ENCODE data around the gene NFIL3.

NFIL3 gene

GRCh38 chr9:91361291-91362050 lies 62.2 kb downstream of the NFIL3 start, which contains the start of gene AUH:
Gene AUH, minus strand, starts transcription at chr9:91361918. Its CDS starts 29 bp downstream, at chr9:91361889.
- 0% methylated on average over 66 of the region's 82 CpGs for WGBS (ENCODE audit: insufficient coverage)
- Histone ChIP-seq H3K9me3 (ENCODE audit: control extremely low read depth in 1 of 5, control insufficient read depth in 4 of 5, insufficient read depth in 2 of 5, low read depth in 1 of 5, low read length in 4 of 5) (peaks cover 0 to 6% (median 0%) of the 10 kb centered on the region in 5 experiments), H3K4me3 (ENCODE audit: control insufficient read depth in 1 of 7, extremely low read depth in 1 of 7, insufficient read depth in 4 of 7, low read depth in 2 of 7, low read length in 6 of 7) (peak within 1 kb of the TSS; percentile 79 to 97 (median 94)), H3K27me3 (replicated peaks in 2 of 5; ENCODE audit: control insufficient read depth in 4 of 5, insufficient read depth in 5 of 5, low read length in 4 of 5) (no peaks in the 10 kb centered on the region), H3K4me1 (ENCODE audit: control extremely low read depth in 1 of 4, control insufficient read depth in 4 of 4, insufficient read depth in 4 of 4, low read length in 3 of 4) (peaks cover 8 to 18% (median 11%) of the 10 kb centered on the region in 4 experiments), H3K27ac (ENCODE audit: insufficient read depth in 1 of 2, low read depth in 1 of 2, low read length in 2 of 2, poor library complexity in 1 of 2, severe bottlenecking in 2 of 2) (peak within 1 kb of the TSS; percentile 55 to 84), H3K36me3 (ENCODE audit: control insufficient read depth in 4 of 4, insufficient read depth in 4 of 4, low read length in 3 of 4) (peaks cover 0 to 6% (median 1%) of the 10 kb centered on the region in 4 experiments)
- ChIA-PET CTCF (interaction anchor here (0.7 to 2.1 kb wide), 12 partner anchors 9 to 349 kb away, joined by 3 to 12 read pairs (median 3); no protein-coding TSS in a partner anchor), POLR2A (no interaction called here)
- DNase-seq, result peak; percentile 83 to 90 (median 89)

- Histone ChIP-seq H3K4me3 (ENCODE audit: control insufficient read depth in 1 of 7, extremely low read depth in 1 of 7, insufficient read depth in 4 of 7, low read depth in 2 of 7, low read length in 6 of 7) (peak overlapping the region; percentile 79 to 97 (median 94)), H3K36me3 (ENCODE audit: control insufficient read depth in 4 of 4, insufficient read depth in 4 of 4, low read length in 3 of 4) (peaks cover 2 to 8% (median 2%) of the 10 kb centered on the region in 4 experiments), H3K27ac (ENCODE audit: insufficient read depth in 1 of 2, low read depth in 1 of 2, low read length in 2 of 2, poor library complexity in 1 of 2, severe bottlenecking in 2 of 2) (peak overlapping the region; percentile 55 to 84), H3K9me3 (ENCODE audit: control extremely low read depth in 1 of 5, control insufficient read depth in 4 of 5, insufficient read depth in 2 of 5, low read depth in 1 of 5, low read length in 4 of 5) (peaks cover 0 to 6% (median 0%) of the 10 kb centered on the region in 5 experiments), H3K4me1 (ENCODE audit: control extremely low read depth in 1 of 4, control insufficient read depth in 4 of 4, insufficient read depth in 4 of 4, low read length in 3 of 4) (peaks cover 8 to 18% (median 11%) of the 10 kb centered on the region in 4 experiments), H3K27me3 (replicated peaks in 2 of 5; ENCODE audit: control insufficient read depth in 4 of 5, insufficient read depth in 5 of 5, low read length in 4 of 5) (no peaks in the 10 kb centered on the region)
- no peak for DNase-seq
- WGBS (ENCODE audit: insufficient coverage), result 29% methylated on average over 4 of the region's 10 CpGs
- ChIA-PET POLR2A (no interaction called here), CTCF (interaction anchor here (0.7 to 2.1 kb wide), 12 partner anchors 8 to 348 kb away, joined by 3 to 12 read pairs (median 3); no protein-coding TSS in a partner anchor)
Measured at GRCh38 chr9:91360551-91361290, 62.9 kb downstream of the NFIL3 start.

- WGBS (ENCODE audit: insufficient coverage), result 89% methylated on average over 5 of the region's 7 CpGs
- H3K4me3 ChIP-seq (ENCODE audit: control insufficient read depth in 1 of 7, extremely low read depth in 1 of 7, insufficient read depth in 4 of 7, low read depth in 2 of 7, low read length in 6 of 7), result peak overlapping the region in 5 of 7 experiments; percentile 79 to 97 (median 94)
- H3K27me3 ChIP-seq (replicated peaks in 2 of 5; ENCODE audit: control insufficient read depth in 4 of 5, insufficient read depth in 5 of 5, low read length in 4 of 5), result no peaks in the 10 kb centered on the region
- no peak for DNase-seq
- H3K4me1 ChIP-seq (ENCODE audit: control extremely low read depth in 1 of 4, control insufficient read depth in 4 of 4, insufficient read depth in 4 of 4, low read length in 3 of 4), result peaks cover 8 to 18% (median 11%) of the 10 kb centered on the region in 4 experiments
- peaks cover 3 to 8% (median 6%) of the 10 kb centered on the region in 4 experiments for H3K36me3 ChIP-seq (ENCODE audit: control insufficient read depth in 4 of 4, insufficient read depth in 4 of 4, low read length in 3 of 4)
- peaks cover 0 to 6% (median 0%) of the 10 kb centered on the region in 5 experiments for H3K9me3 ChIP-seq (ENCODE audit: control extremely low read depth in 1 of 5, control insufficient read depth in 4 of 5, insufficient read depth in 2 of 5, low read depth in 1 of 5, low read length in 4 of 5)
- H3K27ac ChIP-seq (ENCODE audit: insufficient read depth in 1 of 2, low read depth in 1 of 2, low read length in 2 of 2, poor library complexity in 1 of 2, severe bottlenecking in 2 of 2), result no peak overlapping the region
- CTCF ChIA-PET, result interaction anchor here (1.0 to 1.7 kb wide), 2 partner anchors 10 to 63 kb away, joined by 3 to 6 read pairs; no protein-coding TSS in a partner anchor
- POLR2A ChIA-PET, result no interaction called here
Measured at GRCh38 chr9:91359734-91360470, 63.7 kb downstream of the NFIL3 start.

GRCh38 chr9:91359083-91359482 lies 64.5 kb downstream of the NFIL3 start:
- Histone ChIP-seq H3K27me3 (replicated peaks in 2 of 5; ENCODE audit: control insufficient read depth in 4 of 5, insufficient read depth in 5 of 5, low read length in 4 of 5) (no peaks in the 10 kb centered on the region), H3K4me3 (ENCODE audit: control insufficient read depth in 1 of 7, extremely low read depth in 1 of 7, insufficient read depth in 4 of 7, low read depth in 2 of 7, low read length in 6 of 7) (no peak overlapping the region), H3K9me3 (ENCODE audit: control extremely low read depth in 1 of 5, control insufficient read depth in 4 of 5, insufficient read depth in 2 of 5, low read depth in 1 of 5, low read length in 4 of 5) (no peaks in the 10 kb centered on the region), H3K36me3 (ENCODE audit: control insufficient read depth in 4 of 4, insufficient read depth in 4 of 4, low read length in 3 of 4) (peaks cover 5 to 12% (median 7%) of the 10 kb centered on the region in 4 experiments), H3K4me1 (ENCODE audit: control extremely low read depth in 1 of 4, control insufficient read depth in 4 of 4, insufficient read depth in 4 of 4, low read length in 3 of 4) (peaks cover 8 to 18% (median 11%) of the 10 kb centered on the region in 4 experiments), H3K27ac (ENCODE audit: insufficient read depth in 1 of 2, low read depth in 1 of 2, low read length in 2 of 2, poor library complexity in 1 of 2, severe bottlenecking in 2 of 2) (no peak overlapping the region)
- DNase-seq, result no peak
- POLR2A ChIA-PET, result no interaction called here
- CTCF ChIA-PET, result interaction anchor here (1.2 to 1.4 kb wide), 2 partner anchors 29 to 38 kb away, joined by 3 read pairs; no protein-coding TSS in a partner anchor
- WGBS (ENCODE audit: insufficient coverage), result 83% methylated on average over 1 of the region's 2 CpGs
